H1 (cell line): Measurements from ENCODE around the gene SIGLEC15. TPM values are rescaled to one million over a fixed set of nuclear protein-coding genes. Genes with fewer than 3 reads are reported as not detected.

Experiments
- CTCF ChIA-PET: fragments of 300-600 bp; sonication (Branson Sonifier 250); formaldehyde crosslinking; loops from one replicate; lab custom pipeline; 2021; ENCODE audit not compliant: partially characterized antibody; lab: Charles Lee
- POLR2A ChIA-PET: fragments of 300-600 bp; sonication (Branson Sonifier 250); formaldehyde crosslinking; loops from one replicate; lab custom pipeline; 2021; ENCODE audit warnings: inconsistent platforms; ENCODE audit not compliant: partially characterized antibody; lab: Charles Lee
- DNase-seq, 2 experiments: peaks; one replicate each; pipeline versions ENCODE4 v3.0.0 to v3.0.0-alpha.2; 2010 to 2022; ENCODE audit warnings: low spot score in 2 of 2, low read depth in 1 of 2, mixed read lengths in 1 of 2
- FAIRE-seq: peaks from 2 replicates; lab custom pipeline; 2011; peaks lifted over from hg19 to GRCh38; lab: Jason Lieb, UNC
- H2AFZ ChIP-seq: 2 replicates; pipeline ENCODE4 v1.8.1; 2012; ENCODE audit warnings: low read length, inconsistent platforms
- H2AK5ac ChIP-seq: 2 replicates; pipeline ENCODE4 v1.6.1; 2013; ENCODE audit warnings: low read depth, low read length
- H2BK120ac ChIP-seq: replicated peaks from 2 replicates; pipeline ENCODE3; 2013; ENCODE audit warnings: low read depth, low read length, inconsistent platforms
- H2BK12ac ChIP-seq: 2 replicates; pipeline ENCODE4 v1.6.1; 2013; ENCODE audit warnings: low read depth, low read length
- H2BK15ac ChIP-seq: 2 replicates; pipeline ENCODE4 v1.6.1; 2013; ENCODE audit warnings: low read length
- H2BK20ac ChIP-seq: 2 replicates; pipeline ENCODE4 v1.6.1; 2013; ENCODE audit warnings: low read length
- H2BK5ac ChIP-seq: 2 replicates; pipeline ENCODE4 v1.6.1; 2013; ENCODE audit warnings: low read depth, low read length
- H3K14ac ChIP-seq: 2 replicates; pipeline ENCODE4 v1.6.1; 2013; ENCODE audit warnings: inconsistent platforms; ENCODE audit not compliant: insufficient read length
- H3K18ac ChIP-seq: 2 replicates; pipeline ENCODE4 v1.6.1; 2013; ENCODE audit warnings: low read length; ENCODE audit errors: extremely low read depth
- H3K23ac ChIP-seq: 2 replicates; pipeline ENCODE4 v1.6.1; 2013; ENCODE audit warnings: inconsistent platforms; ENCODE audit not compliant: insufficient read length
- H3K23me2 ChIP-seq: 2 replicates; pipeline ENCODE4 v1.6.1; 2013; ENCODE audit warnings: low read depth, low read length
- H3K27ac ChIP-seq: 2 replicates; pipeline ENCODE4 v1.6.1; 2011; ENCODE audit warnings: low read depth, low read length, inconsistent platforms
- H3K27me3 ChIP-seq, 4 experiments: replicated peaks in 1 of 4; 1 replicate in 1 of 4; 2 replicates in 3 of 4; pipeline versions ENCODE4 v1.6.1 to v1.8.1; 2011 to 2013; ENCODE audit warnings: low read length in 3 of 4, mild to moderate bottlenecking in 3 of 4, inconsistent platforms in 2 of 4, mixed read lengths in 2 of 4, moderate library complexity in 1 of 4; ENCODE audit not compliant: control insufficient read depth in 3 of 4, insufficient read depth in 3 of 4; ENCODE audit errors: extremely low read depth in 1 of 4
- H3K36me3 ChIP-seq, 4 experiments: 2 replicates each; pipeline versions ENCODE4 v1.6.1 to v1.8.1; 2011 to 2013; ENCODE audit warnings: mild to moderate bottlenecking in 4 of 4, low read length in 3 of 4, moderate library complexity in 2 of 4, control low read depth in 1 of 4, inconsistent platforms in 1 of 4; ENCODE audit not compliant: insufficient read depth in 4 of 4, control insufficient read depth in 2 of 4
- H3K4ac ChIP-seq: replicated peaks from 2 replicates; pipeline ENCODE3; 2013; ENCODE audit warnings: low read length, low read depth, mixed read lengths, inconsistent platforms; ENCODE audit not compliant: insufficient read length
- H3K4me1 ChIP-seq, 4 experiments: replicated peaks in 1 of 4; 1 replicate in 1 of 4; 2 replicates in 3 of 4; pipeline versions ENCODE4 v1.6.1 to v1.8.1; 2011 to 2013; ENCODE audit warnings: low read length in 3 of 4, inconsistent platforms in 2 of 4, mixed read lengths in 1 of 4; ENCODE audit not compliant: insufficient read depth in 4 of 4, control insufficient read depth in 3 of 4
- H3K4me2 ChIP-seq, 2 experiments: 2 replicates each; pipeline versions ENCODE4 v1.6.1 to v1.8.1; 2011 to 2013; ENCODE audit warnings: low read depth in 2 of 2, low read length in 2 of 2, control low read depth in 1 of 2, inconsistent platforms in 1 of 2, mild to moderate bottlenecking in 1 of 2; ENCODE audit not compliant: insufficient read depth in 1 of 2
- H3K4me3 ChIP-seq, 4 experiments: fragments of 200-600, 300-600 bp in 1 of 4; sonication (generic), shearing (Covaris generic), sonication (Bioruptor Twin) in 1 of 4; 2 replicates each; pipeline versions ENCODE4 v1.5.1 to v1.8.1; 2011 to 2016; ENCODE audit warnings: low read length in 4 of 4, low read depth in 3 of 4, control low read depth in 2 of 4, inconsistent platforms in 2 of 4, mild to moderate bottlenecking in 2 of 4, mixed read lengths in 1 of 4, moderate library complexity in 1 of 4; ENCODE audit not compliant: insufficient read depth in 2 of 4; ENCODE audit errors: extremely low read depth in 1 of 4
- H3K56ac ChIP-seq: replicated peaks from 2 replicates; pipeline ENCODE3; 2013; ENCODE audit warnings: low read depth, mild to moderate bottlenecking, mixed read lengths, low read length, inconsistent platforms; ENCODE audit not compliant: insufficient read length
- H3K79me1 ChIP-seq: 2 replicates; pipeline ENCODE4 v1.6.1; 2013; ENCODE audit warnings: low read depth, low read length, control low read depth
- H3K79me2 ChIP-seq, 2 experiments: 2 replicates each; pipeline versions ENCODE4 v1.6.1 to v1.8.1; 2012 to 2013; ENCODE audit warnings: low read length in 2 of 2, mild to moderate bottlenecking in 2 of 2, inconsistent platforms in 1 of 2; ENCODE audit not compliant: insufficient read depth in 2 of 2, control insufficient read depth in 1 of 2
- H3K9ac ChIP-seq, 4 experiments: replicated peaks in 1 of 4; 1 replicate in 1 of 4; 2 replicates in 3 of 4; pipeline versions ENCODE4 v1.6.1 to v1.8.1; 2011 to 2013; ENCODE audit warnings: low read depth in 3 of 4, low read length in 3 of 4, control low read depth in 2 of 4, mild to moderate bottlenecking in 2 of 4, moderate library complexity in 2 of 4, inconsistent platforms in 1 of 4; ENCODE audit errors: extremely low read depth in 1 of 4
- H3K9me3 ChIP-seq, 2 experiments: 2 replicates each; pipeline versions ENCODE4 v1.6.1 to v1.8.1; 2012 to 2013; ENCODE audit warnings: mild to moderate bottlenecking in 2 of 2, moderate library complexity in 2 of 2, control low read depth in 1 of 2, inconsistent platforms in 1 of 2, low read depth in 1 of 2, low read length in 1 of 2, mixed read lengths in 1 of 2; ENCODE audit not compliant: insufficient read depth in 2 of 2
- H4K20me1 ChIP-seq, 2 experiments: replicated peaks in 1 of 2; 2 replicates each; pipeline versions ENCODE3 to v1.8.1; 2011 to 2013; ENCODE audit warnings: inconsistent platforms in 2 of 2, low read length in 2 of 2, mild to moderate bottlenecking in 1 of 2; ENCODE audit not compliant: insufficient read depth in 2 of 2, control insufficient read depth in 1 of 2
- H4K5ac ChIP-seq: 2 replicates; pipeline ENCODE4 v1.6.1; 2013; ENCODE audit warnings: low read length, low read depth, mixed read lengths, inconsistent platforms; ENCODE audit not compliant: insufficient read length
- H4K8ac ChIP-seq: 2 replicates; pipeline ENCODE4 v1.8.0; 2013; ENCODE audit warnings: mild to moderate bottlenecking, moderate library complexity, low read length, inconsistent platforms; ENCODE audit not compliant: insufficient read depth; ENCODE audit errors: extremely low read depth
- H4K91ac ChIP-seq: replicated peaks from 2 replicates; pipeline ENCODE3; 2013; ENCODE audit warnings: low read length, mixed read lengths, inconsistent platforms; ENCODE audit not compliant: insufficient read length
- CTBP2 ChIP-seq: IDR thresholded peaks from 2 replicates; pipeline ENCODE4 v1.7.0; 2011; ENCODE audit warnings: borderline replicate concordance, mild to moderate bottlenecking, moderate library complexity, mixed read lengths, low read length; ENCODE audit not compliant: insufficient read depth, insufficient read length
- MAX ChIP-seq: IDR thresholded peaks from 2 replicates; pipeline ENCODE4 v1.6.1; 2012; ENCODE audit warnings: inconsistent platforms
- RFX5 ChIP-seq: IDR thresholded peaks from 2 replicates; pipeline ENCODE4 v1.6.1; 2011; ENCODE audit warnings: low read depth, low read length, improper control_type of control experiment, borderline replicate concordance
- TAF1 ChIP-seq: IDR thresholded peaks from 2 replicates; pipeline ENCODE4 v1.6.1; 2011; ENCODE audit warnings: mild to moderate bottlenecking, low read depth, low read length
- WGBS, 2 experiments: shearing (Covaris generic) in 1 of 2; methylation state at CpG; one replicate each; pipeline versions ENCODE4 v1.1.6 to v1.1.7; 2013 to 2015; ENCODE audit warnings: low lambda C conversion rate in 2 of 2, mixed read lengths in 2 of 2, inconsistent platforms in 1 of 2, low coverage in 1 of 2, missing lambda C conversion rate in 1 of 2; ENCODE audit not compliant: insufficient replicate concordance in 2 of 2, insufficient coverage in 1 of 2, insufficient read length in 1 of 2; ENCODE audit errors: extremely low coverage in 1 of 2, missing lambda C conversion rate in 1 of 2; 5-methylcytosine and 5-hydroxymethylcytosine counted together
- polyA plus RNA-seq, 7 experiments: library from polyadenylated mRNA; depleted of rRNA in 3 of 7; stranded (reverse) in 5 of 7; unstranded in 2 of 7; fragments of >200 nt in 5 of 7; fragments of 200-250 nt in 2 of 7; gene quantifications; 1 replicate in 5 of 7; 2 replicates in 1 of 7; 4 replicates in 1 of 7; pipeline versions ENCODE4 v1.2.1 to v1.2.3, GENCODE V29; 2011 to 2013; ENCODE audit warnings: missing spikeins in 2 of 7, mixed read lengths in 2 of 7
- total RNA-seq: library from RNA; stranded (reverse); fragmentation: NEBNext Ultra II Directional; extraction: Animal tissue kit (Norgen Biotek cat#: 25700); gene quantifications from 2 replicates; pipeline ENCODE4 v1.2.1, GENCODE V29; 2021

Gene SIGLEC15
- total and polyA plus RNA-seq, 2 of the 8 experiments (the other 6 are each of a cell fraction or from before 2014, with no cell fraction given): 0.20 to 0.37 TPM

GRCh38 chr18:45870419-45870818 is 44.9 kb downstream of the SIGLEC15 start:
- Histone ChIP-seq H4K5ac (no peak overlapping the region), H4K20me1 (peaks cover 0 to 2% of the 10 kb centered on the region in 2 experiments), H2AFZ (no peak overlapping the region), H3K4ac (no peak overlapping the region), H3K27ac (no peak overlapping the region), H3K4me3 (no peak overlapping the region), H4K91ac (no peak overlapping the region), H3K23me2 (no peaks in the 10 kb centered on the region), H3K23ac (no peak overlapping the region), H3K79me1 (no peaks in the 10 kb centered on the region), H3K56ac (no peak overlapping the region), H3K79me2 (no peaks in the 10 kb centered on the region), H2BK20ac (no peak overlapping the region), H2BK120ac (no peak overlapping the region), H3K18ac (no peak overlapping the region), H2BK5ac (no peak overlapping the region), H2AK5ac (no peak overlapping the region), H3K9me3 (no peaks in the 10 kb centered on the region), H3K27me3 (no peaks in the 10 kb centered on the region), H4K8ac (no peak overlapping the region), H3K4me1 (no peaks in the 10 kb centered on the region), H3K9ac (no peak overlapping the region), H2BK15ac (no peak overlapping the region), H3K36me3 (peaks cover 3 to 18% (median 11%) of the 10 kb centered on the region in 4 experiments), H2BK12ac (no peak overlapping the region), H3K4me2 (no peak overlapping the region), H3K14ac (no peak overlapping the region)
- ChIA-PET POLR2A (no interaction called here), CTCF (interaction anchor here (0.6 to 1.3 kb wide), 4 partner anchors 10 to 241 kb away, joined by 3 to 7 read pairs (median 3); no protein-coding TSS in a partner anchor)
- TF ChIP-seq MAX: no peak
- TF ChIP-seq RFX5: no peak
- TF ChIP-seq TAF1: no peak
- no peak for TF ChIP-seq CTBP2
- DNase-seq (no peak), FAIRE-seq (no peak)
- 92% methylated on average over 7 of the region's 7 CpGs; no CpG with 5 or more reads in 1 of the 2 experiments for WGBS, 2 experiments
